GM12891 (cell line): ENCODE measurements around the gene KLHL12.

Experiments used
- PAX5 ChIP-seq: IDR thresholded peaks from 2 replicates; pipeline ENCODE4 v1.6.1; 2011; ENCODE audit warnings: low read length, moderate library complexity, mild to moderate bottlenecking; ENCODE audit not compliant: insufficient read depth, severe bottlenecking
- POLR2A ChIP-seq: IDR thresholded peaks from 2 replicates; pipeline ENCODE4 v1.6.1; 2011; ENCODE audit warnings: low read depth, low read length, control low read depth
- POLR2AphosphoS5 ChIP-seq: IDR thresholded peaks from 2 replicates; pipeline ENCODE4 v1.6.1; 2011; ENCODE audit warnings: low read depth, low read length, control low read depth
- TAF1 ChIP-seq: IDR thresholded peaks from 2 replicates; pipeline ENCODE4 v1.6.1; 2011; ENCODE audit warnings: low read depth, low read length, control low read depth

DNA sequence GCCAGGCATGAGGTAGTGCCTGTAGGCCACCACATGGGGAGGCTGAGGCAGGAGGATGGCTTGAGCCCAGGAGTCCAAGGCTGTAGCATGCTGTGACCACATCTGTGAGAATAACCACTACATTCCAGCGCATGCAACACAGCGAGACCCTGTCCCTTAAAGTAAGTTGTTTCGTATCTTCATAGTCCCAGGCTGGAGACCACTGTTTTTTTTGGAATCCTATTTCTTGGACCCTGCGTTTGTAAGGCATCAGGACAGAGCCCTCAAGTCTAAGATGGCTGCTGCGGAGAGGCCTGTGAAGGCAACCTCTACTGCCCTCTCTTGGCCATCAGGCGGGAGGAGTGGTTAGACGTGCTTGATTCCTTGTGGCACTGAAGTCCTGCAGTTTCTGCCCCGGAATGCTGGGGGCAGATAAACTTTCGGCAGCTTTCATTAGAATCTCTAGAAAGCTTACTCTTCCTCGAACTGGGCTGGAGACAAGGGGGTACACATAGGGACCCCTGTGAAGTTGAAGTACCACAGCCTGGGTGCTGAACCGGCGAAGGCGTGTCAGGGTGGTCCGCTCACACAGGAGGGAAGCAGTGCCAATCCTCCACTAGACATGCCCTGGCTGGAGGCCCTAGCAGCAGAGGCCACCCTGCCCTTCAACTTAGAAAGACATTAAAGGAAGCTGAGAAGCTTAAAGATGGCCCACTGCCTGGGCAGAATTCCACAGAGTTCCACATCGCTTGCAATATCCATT, 74.7 kb downstream of the KLHL12 start:
- TF ChIP-seq TAF1 (no peak), POLR2A (no peak), POLR2AphosphoS5 (no peak), PAX5 (no peak)
